Measurements from ENCODE around the gene CCDC141.

DNA sequence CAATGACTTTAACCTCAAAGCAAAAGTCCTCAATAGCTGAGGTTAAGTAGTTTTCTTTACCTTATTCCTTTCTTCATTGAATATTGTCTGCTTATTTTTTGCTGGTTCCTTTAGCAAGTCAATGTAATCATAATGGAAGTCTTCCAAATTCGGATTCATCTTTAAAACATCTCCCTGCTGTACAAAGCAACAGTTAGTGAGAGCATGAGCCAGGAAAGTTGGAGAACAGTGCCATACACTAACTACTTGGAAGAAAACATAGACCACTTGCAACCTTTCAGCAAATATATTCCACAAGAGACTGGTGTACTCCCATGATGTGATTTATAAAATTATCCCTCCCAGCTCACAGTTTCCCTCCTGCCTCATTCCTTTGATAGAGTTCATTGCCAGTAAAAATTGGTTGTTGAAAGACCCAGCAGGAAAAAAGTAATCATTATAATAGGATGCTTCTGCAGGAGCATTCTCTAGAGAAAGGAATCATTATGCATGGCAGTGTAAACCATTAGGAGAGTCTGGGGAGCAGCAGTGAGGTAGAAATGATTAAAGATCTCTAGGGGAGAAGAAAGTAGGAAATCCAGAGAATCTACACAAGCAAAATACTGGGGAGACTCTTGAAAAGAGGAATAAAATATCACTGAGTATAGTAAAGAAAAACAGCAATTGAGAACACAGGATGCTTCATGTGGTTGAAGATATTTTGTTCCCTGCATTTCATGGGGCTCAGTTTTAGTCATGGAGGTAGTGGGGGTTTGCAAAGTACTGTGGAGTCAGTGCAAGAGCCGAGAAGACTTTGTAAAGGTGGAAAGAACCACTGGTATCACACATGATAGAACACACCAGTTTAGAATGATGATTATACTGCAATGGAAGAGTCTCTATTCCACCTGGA lies 204.1 kb downstream of the CCDC141 start:
- TF ChIP-seq OSR1 (CRISPR knock-in tag; IDR thresholded peaks at IDR 0.05) (no peak), BACH2 (CRISPR knock-in tag; IDR thresholded peaks at IDR 0.05; ENCODE audit: borderline replicate concordance) (no peak), ISL1 (CRISPR knock-in tag; IDR thresholded peaks at IDR 0.05) (no peak), RARB (CRISPR knock-in tag; IDR thresholded peaks at IDR 0.05) (no peak)
- TF ChIP-seq, protein P1, sequence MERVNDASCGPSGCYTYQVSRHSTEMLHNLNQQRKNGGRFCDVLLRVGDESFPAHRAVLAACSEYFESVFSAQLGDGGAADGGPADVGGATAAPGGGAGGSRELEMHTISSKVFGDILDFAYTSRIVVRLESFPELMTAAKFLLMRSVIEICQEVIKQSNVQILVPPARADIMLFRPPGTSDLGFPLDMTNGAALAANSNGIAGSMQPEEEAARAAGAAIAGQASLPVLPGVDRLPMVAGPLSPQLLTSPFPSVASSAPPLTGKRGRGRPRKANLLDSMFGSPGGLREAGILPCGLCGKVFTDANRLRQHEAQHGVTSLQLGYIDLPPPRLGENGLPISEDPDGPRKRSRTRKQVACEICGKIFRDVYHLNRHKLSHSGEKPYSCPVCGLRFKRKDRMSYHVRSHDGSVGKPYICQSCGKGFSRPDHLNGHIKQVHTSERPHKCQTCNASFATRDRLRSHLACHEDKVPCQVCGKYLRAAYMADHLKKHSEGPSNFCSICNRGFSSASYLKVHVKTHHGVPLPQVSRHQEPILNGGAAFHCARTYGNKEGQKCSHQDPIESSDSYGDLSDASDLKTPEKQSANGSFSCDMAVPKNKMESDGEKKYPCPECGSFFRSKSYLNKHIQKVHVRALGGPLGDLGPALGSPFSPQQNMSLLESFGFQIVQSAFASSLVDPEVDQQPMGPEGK (CRISPR knock-in tag; IDR thresholded peaks at IDR 0.05; ENCODE audit: borderline replicate concordance): no peak
- TF ChIP-seq, protein P2, sequence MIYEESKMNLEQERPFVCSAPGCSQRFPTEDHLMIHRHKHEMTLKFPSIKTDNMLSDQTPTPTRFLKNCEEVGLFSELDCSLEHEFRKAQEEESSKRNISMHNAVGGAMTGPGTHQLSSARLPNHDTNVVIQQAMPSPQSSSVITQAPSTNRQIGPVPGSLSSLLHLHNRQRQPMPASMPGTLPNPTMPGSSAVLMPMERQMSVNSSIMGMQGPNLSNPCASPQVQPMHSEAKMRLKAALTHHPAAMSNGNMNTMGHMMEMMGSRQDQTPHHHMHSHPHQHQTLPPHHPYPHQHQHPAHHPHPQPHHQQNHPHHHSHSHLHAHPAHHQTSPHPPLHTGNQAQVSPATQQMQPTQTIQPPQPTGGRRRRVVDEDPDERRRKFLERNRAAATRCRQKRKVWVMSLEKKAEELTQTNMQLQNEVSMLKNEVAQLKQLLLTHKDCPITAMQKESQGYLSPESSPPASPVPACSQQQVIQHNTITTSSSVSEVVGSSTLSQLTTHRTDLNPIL (CRISPR knock-in tag; IDR thresholded peaks at IDR 0.05; ENCODE audit: low read depth): no peak
